K562 (cell line): Measurements from ENCODE around the gene TMEM178A.

Experiments used
- EZH2 ChIP-seq: IDR thresholded peaks from 2 replicates; pipeline ENCODE4 v1.6.1; 2012; ENCODE audit warnings: low read depth, mild to moderate bottlenecking, inconsistent platforms, low read length, borderline replicate concordance
- HMG20A ChIP-seq: fragments of 450-650 bp; formaldehyde crosslinking; conservative IDR thresholded peaks from 2 replicates; pipeline ENCODE4 v1.4.0; 2020; ENCODE audit warnings: mild to moderate bottlenecking, mixed read lengths
- NFRKB ChIP-seq: fragments of 450-650 bp; IDR thresholded peaks from 2 replicates; pipeline ENCODE4 v1.6.1; 2016; ENCODE audit warnings: low read depth
- NFXL1 ChIP-seq: fragments of 450-650 bp; formaldehyde crosslinking; IDR thresholded peaks from 2 replicates; pipeline ENCODE4 v1.4.0; 2021; ENCODE audit warnings: mild to moderate bottlenecking
- ZNF263 ChIP-seq: sonication (generic); formaldehyde crosslinking; IDR thresholded peaks from 2 replicates; pipeline ENCODE4 v1.8.0; 2022; ENCODE audit warnings: mild to moderate bottlenecking, missing genetic modification reagents, borderline replicate concordance

GRCh38 chr2:39724828-39725144 lies 59.1 kb downstream of the TMEM178A start:
- no peak for TF ChIP-seq ZNF263 (CRISPR knock-in tag)
- TF ChIP-seq EZH2: no peak
- TF ChIP-seq HMG20A (CRISPR knock-in tag): no peak
- no peak for TF ChIP-seq NFXL1 (CRISPR knock-in tag)
- no peak for TF ChIP-seq NFRKB
